ENCODE measurements around the gene ZNG1F.
"Not testable (repeated sequence)": the region's sequence is repeated elsewhere in the genome, so short reads cannot be mapped to it uniquely, and the experiment has no call there.

- TF ChIP-seq, protein P1, sequence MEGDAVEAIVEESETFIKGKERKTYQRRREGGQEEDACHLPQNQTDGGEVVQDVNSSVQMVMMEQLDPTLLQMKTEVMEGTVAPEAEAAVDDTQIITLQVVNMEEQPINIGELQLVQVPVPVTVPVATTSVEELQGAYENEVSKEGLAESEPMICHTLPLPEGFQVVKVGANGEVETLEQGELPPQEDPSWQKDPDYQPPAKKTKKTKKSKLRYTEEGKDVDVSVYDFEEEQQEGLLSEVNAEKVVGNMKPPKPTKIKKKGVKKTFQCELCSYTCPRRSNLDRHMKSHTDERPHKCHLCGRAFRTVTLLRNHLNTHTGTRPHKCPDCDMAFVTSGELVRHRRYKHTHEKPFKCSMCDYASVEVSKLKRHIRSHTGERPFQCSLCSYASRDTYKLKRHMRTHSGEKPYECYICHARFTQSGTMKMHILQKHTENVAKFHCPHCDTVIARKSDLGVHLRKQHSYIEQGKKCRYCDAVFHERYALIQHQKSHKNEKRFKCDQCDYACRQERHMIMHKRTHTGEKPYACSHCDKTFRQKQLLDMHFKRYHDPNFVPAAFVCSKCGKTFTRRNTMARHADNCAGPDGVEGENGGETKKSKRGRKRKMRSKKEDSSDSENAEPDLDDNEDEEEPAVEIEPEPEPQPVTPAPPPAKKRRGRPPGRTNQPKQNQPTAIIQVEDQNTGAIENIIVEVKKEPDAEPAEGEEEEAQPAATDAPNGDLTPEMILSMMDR (conservative IDR thresholded peaks at IDR 0.05; ENCODE audit: low read depth in 2 of 2), result peak in 1 of 2 experiments; percentile 7; a peak in 1 of 4 replicates
- not testable (repeated sequence) for TF ChIP-seq EZH2 (IDR thresholded peaks at IDR 0.05; ENCODE audit: low read depth, unreplicated experiment); EZH2phosphoT487 (IDR thresholded peaks at IDR 0.05; ENCODE audit: unreplicated experiment)
- TF ChIP-seq, protein P2, sequence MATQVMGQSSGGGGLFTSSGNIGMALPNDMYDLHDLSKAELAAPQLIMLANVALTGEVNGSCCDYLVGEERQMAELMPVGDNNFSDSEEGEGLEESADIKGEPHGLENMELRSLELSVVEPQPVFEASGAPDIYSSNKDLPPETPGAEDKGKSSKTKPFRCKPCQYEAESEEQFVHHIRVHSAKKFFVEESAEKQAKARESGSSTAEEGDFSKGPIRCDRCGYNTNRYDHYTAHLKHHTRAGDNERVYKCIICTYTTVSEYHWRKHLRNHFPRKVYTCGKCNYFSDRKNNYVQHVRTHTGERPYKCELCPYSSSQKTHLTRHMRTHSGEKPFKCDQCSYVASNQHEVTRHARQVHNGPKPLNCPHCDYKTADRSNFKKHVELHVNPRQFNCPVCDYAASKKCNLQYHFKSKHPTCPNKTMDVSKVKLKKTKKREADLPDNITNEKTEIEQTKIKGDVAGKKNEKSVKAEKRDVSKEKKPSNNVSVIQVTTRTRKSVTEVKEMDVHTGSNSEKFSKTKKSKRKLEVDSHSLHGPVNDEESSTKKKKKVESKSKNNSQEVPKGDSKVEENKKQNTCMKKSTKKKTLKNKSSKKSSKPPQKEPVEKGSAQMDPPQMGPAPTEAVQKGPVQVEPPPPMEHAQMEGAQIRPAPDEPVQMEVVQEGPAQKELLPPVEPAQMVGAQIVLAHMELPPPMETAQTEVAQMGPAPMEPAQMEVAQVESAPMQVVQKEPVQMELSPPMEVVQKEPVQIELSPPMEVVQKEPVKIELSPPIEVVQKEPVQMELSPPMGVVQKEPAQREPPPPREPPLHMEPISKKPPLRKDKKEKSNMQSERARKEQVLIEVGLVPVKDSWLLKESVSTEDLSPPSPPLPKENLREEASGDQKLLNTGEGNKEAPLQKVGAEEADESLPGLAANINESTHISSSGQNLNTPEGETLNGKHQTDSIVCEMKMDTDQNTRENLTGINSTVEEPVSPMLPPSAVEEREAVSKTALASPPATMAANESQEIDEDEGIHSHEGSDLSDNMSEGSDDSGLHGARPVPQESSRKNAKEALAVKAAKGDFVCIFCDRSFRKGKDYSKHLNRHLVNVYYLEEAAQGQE (IDR thresholded peaks at IDR 0.05; ENCODE audit: unreplicated experiment), result not testable (repeated sequence)
Measured at GRCh38 chr9:41234811-41235805, 46.0 kb upstream of the ZNG1F start.

Measured in GM23338 (cell line).